Lung (tissue), 12 donors: ENCODE data around the gene ACAD11. TPM values are rescaled to one million over a fixed set of nuclear protein-coding genes. Genes with fewer than 3 reads are reported as not detected.

Experiments used
- ATAC-seq: fragments of 200-7000 bp; cut with Tn5 transposase; one replicate; pipeline ENCODE4 v1.9.1; 2020; ENCODE audit warnings: moderate number of reproducible peaks; ENCODE audit not compliant: insufficient read depth, low FRiP score
- DNase-seq, 3 donors: peaks; one replicate each; pipeline ENCODE4 v3.0.0-alpha.2; 2013 to 2017
- H3K27ac ChIP-seq, 2 donors: one replicate each; pipeline ENCODE4 v1.5.1; 2013; ENCODE audit warnings: mild to moderate bottlenecking in 2 of 2, moderate library complexity in 2 of 2, control low read depth in 1 of 2, inconsistent platforms in 1 of 2, low read depth in 1 of 2, low read length in 1 of 2
- H3K27me3 ChIP-seq, 3 donors: one replicate each; pipeline ENCODE4 v1.5.1; 2013; ENCODE audit warnings: low read length in 2 of 3; ENCODE audit not compliant: control insufficient read depth in 3 of 3, insufficient read depth in 3 of 3
- H3K36me3 ChIP-seq, 4 donors: one replicate each; pipeline ENCODE4 v1.5.1; 2013; ENCODE audit warnings: low read length in 4 of 4, mild to moderate bottlenecking in 1 of 4, moderate library complexity in 1 of 4; ENCODE audit not compliant: control insufficient read depth in 4 of 4, insufficient read depth in 4 of 4
- H3K4me1 ChIP-seq, 5 donors: one replicate each; pipeline ENCODE4 v1.5.1; 2013; ENCODE audit warnings: low read length in 5 of 5, mild to moderate bottlenecking in 2 of 5, moderate library complexity in 1 of 5; ENCODE audit not compliant: control insufficient read depth in 5 of 5, insufficient read depth in 5 of 5
- H3K4me3 ChIP-seq: one replicate; pipeline ENCODE4 v1.5.1; 2013; ENCODE audit warnings: mild to moderate bottlenecking, control low read depth, moderate library complexity
- H3K9ac ChIP-seq, 2 donors: one replicate each; pipeline ENCODE4 v1.5.1; 2013; ENCODE audit warnings: low read length in 2 of 2, control low read depth in 1 of 2; ENCODE audit not compliant: insufficient read depth in 1 of 2
- H3K9me3 ChIP-seq, 4 donors: one replicate each; pipeline ENCODE4 v1.5.1; 2013; ENCODE audit warnings: low read length in 3 of 4, mild to moderate bottlenecking in 1 of 4, moderate library complexity in 1 of 4; ENCODE audit not compliant: control insufficient read depth in 4 of 4, insufficient read depth in 3 of 4
- CTCF ChIP-seq: IDR thresholded peaks from 2 replicates; pipeline ENCODE4 v1.5.1; 2012; ENCODE audit warnings: mild to moderate bottlenecking; ENCODE audit errors: control extremely low read depth, extremely low read depth
- WGBS, 2 donors: extraction: QIAGEN DNeasy Blood & Tissue Kit; methylation state at CpG; one replicate each; pipeline ENCODE4 v1.1.7; 2013; 5-methylcytosine and 5-hydroxymethylcytosine counted together
- polyA plus RNA-seq, 2 donors: library from polyadenylated mRNA; stranded (reverse); fragments of 200-250 nt; gene quantifications; one replicate each; pipeline ENCODE4 v1.2.1, GENCODE V29; 2013
- total RNA-seq, 2 donors: library from RNA; depleted of rRNA in 1 of 2; stranded (reverse); fragments of >200 nt in 1 of 2; gene quantifications; one replicate each; pipeline ENCODE4 v1.2.1, GENCODE V29; 2014 to 2021
- donor health status: control.
- donor health status: control.
- donor health status: Bipolar disorder and iron deficiency.
- donor health status: healthy.
- donor health status: DM: yes; HTN: yes; CAD: no.

Gene ACAD11
- total and polyA plus RNA-seq, 4 donors: 6.3 to 34.2 (median 16.0) TPM

- peaks cover 2 to 15% (median 7%) of the 10 kb centered on the region in 4 donors for H3K36me3 ChIP-seq
- H3K27me3 ChIP-seq: no peaks in the 10 kb centered on the region
- H3K27ac ChIP-seq: no peak overlapping the region
- no peak for TF ChIP-seq CTCF
- no peak for ATAC-seq
- no peak overlapping the region for H3K4me3 ChIP-seq
- peaks cover 0 to 3% (median 0%) of the 10 kb centered on the region in 5 donors for H3K4me1 ChIP-seq
- no peak for DNase-seq
- no peak overlapping the region for H3K9ac ChIP-seq
- H3K9me3 ChIP-seq: no peaks in the 10 kb centered on the region
Measured at GRCh38 chr3:132635052-132635451, 24.6 kb downstream of the ACAD11 start.

- Histone ChIP-seq H3K4me3 (no peak overlapping the region), H3K27me3 (no peaks in the 10 kb centered on the region), H3K27ac (no peak overlapping the region), H3K9ac (no peak overlapping the region), H3K9me3 (no peaks in the 10 kb centered on the region), H3K36me3 (peaks cover 3 to 21% (median 4%) of the 10 kb centered on the region in 4 donors), H3K4me1 (peaks cover 0 to 3% (median 0%) of the 10 kb centered on the region in 5 donors)
- DNase-seq (no peak), ATAC-seq (no peak)
- 97 to 99% methylated on average over 7 of the region's 7 CpGs for WGBS, 2 donors
- TF ChIP-seq CTCF: no peak
Measured at GRCh38 chr3:132630612-132631011, 29.0 kb downstream of the ACAD11 start.

DNA sequence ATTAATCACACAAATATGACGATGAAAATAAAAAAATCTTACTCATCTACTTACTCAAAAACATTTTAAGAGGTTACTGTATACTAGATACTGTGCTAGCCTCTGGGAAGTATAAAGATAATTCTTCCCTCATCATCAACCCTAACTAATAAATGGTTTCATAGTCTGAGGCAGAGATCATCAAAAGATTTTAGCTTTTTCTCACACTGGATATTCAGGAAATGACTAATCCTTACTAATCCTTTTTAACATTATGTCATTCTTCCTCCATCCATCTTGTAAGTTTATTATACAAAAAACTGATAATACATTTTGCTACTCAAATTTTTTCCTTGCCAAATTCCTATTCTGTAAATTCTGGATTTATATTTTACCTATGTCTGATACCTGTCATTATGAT lies 29.7 kb downstream of the ACAD11 start:
- no peak for DNase-seq
- no peak overlapping the region for H3K9ac ChIP-seq
- 78 to 85% methylated on average over 1 of the region's 1 CpG for WGBS, 2 donors
- H3K36me3 ChIP-seq: peaks cover 3 to 16% (median 4%) of the 10 kb centered on the region in 4 donors
- no peaks in the 10 kb centered on the region for H3K27me3 ChIP-seq
- H3K4me3 ChIP-seq: no peak overlapping the region
- no peak overlapping the region for H3K27ac ChIP-seq
- no peak for TF ChIP-seq CTCF
- H3K9me3 ChIP-seq: no peaks in the 10 kb centered on the region
- no peak for ATAC-seq
- H3K4me1 ChIP-seq: no peaks in the 10 kb centered on the region

GRCh38 chr3:132628157-132628556 lies 31.5 kb downstream of the ACAD11 start:
- DNase-seq (no peak), ATAC-seq (no peak)
- 59 to 72% methylated on average over 2 of the region's 2 CpGs for WGBS, 2 donors
- H3K9ac ChIP-seq: no peak overlapping the region
- peaks cover 3 to 16% (median 5%) of the 10 kb centered on the region in 4 donors for H3K36me3 ChIP-seq
- TF ChIP-seq CTCF: no peak
- H3K9me3 ChIP-seq: no peaks in the 10 kb centered on the region
- H3K4me1 ChIP-seq: no peaks in the 10 kb centered on the region
- H3K27me3 ChIP-seq: no peaks in the 10 kb centered on the region
- no peak overlapping the region for H3K27ac ChIP-seq
- no peak overlapping the region for H3K4me3 ChIP-seq
